HG02588 (cell line): ENCODE measurements around the gene CEBPZOS.
"Not testable (repeated sequence)": the region's sequence is repeated elsewhere in the genome, so short reads cannot be mapped to it uniquely, and the experiment has no call there.

Experiments
- ATAC-seq: cut with Tn5 transposase; IDR thresholded peaks from one replicate; pipeline ENCODE4 v1.9.1; 2021; ENCODE audit warnings: mild to moderate bottlenecking, moderate library complexity; ENCODE audit not compliant: unreplicated experiment

CEBPZOS gene

GRCh38 chr2:37190290-37190689 is 6.0 kb upstream of the CEBPZOS start:
- ATAC-seq: no peak

GRCh38 chr2:37191253-37191652 is 5.0 kb upstream of the CEBPZOS start:
- no peak for ATAC-seq

GRCh38 chr2:37191747-37192146 is 4.5 kb upstream of the CEBPZOS start:
- no peak for ATAC-seq

- no peak for ATAC-seq
Observed at GRCh38 chr2:37192551-37192950, 3.7 kb upstream of the CEBPZOS start.

- ATAC-seq: not testable (repeated sequence)
Observed at GRCh38 chr2:37195862-37196319, 405 bp upstream of the CEBPZOS start.

- no peak for ATAC-seq
Observed at GRCh38 chr2:37198681-37199065, 2.4 kb downstream of the CEBPZOS start.

GRCh38 chr2:37201208-37201607 is 4.9 kb downstream of the CEBPZOS start:
- no peak for ATAC-seq

GRCh38 chr2:37201766-37202165 is 5.5 kb downstream of the CEBPZOS start:
- no peak for ATAC-seq

GRCh38 chr2:37203708-37204107 is 7.4 kb downstream of the CEBPZOS start:
- no peak for ATAC-seq

- ATAC-seq: not testable (repeated sequence)
Observed at GRCh38 chr2:37205071-37205661, 8.9 kb downstream of the CEBPZOS start.

- ATAC-seq: no peak
Observed at GRCh38 chr2:37205689-37206341, 9.5 kb downstream of the CEBPZOS start.

- not testable (repeated sequence) for ATAC-seq
Observed at GRCh38 chr2:37206760-37207159, 10.5 kb downstream of the CEBPZOS start.

- no peak for ATAC-seq
Observed at GRCh38 chr2:37211212-37211611, 14.9 kb downstream of the CEBPZOS start.

GRCh38 chr2:37211939-37212338 is 15.6 kb downstream of the CEBPZOS start:
- ATAC-seq: no peak

- no peak for ATAC-seq
Observed at GRCh38 chr2:37215250-37215649, 19.0 kb downstream of the CEBPZOS start.

- ATAC-seq: no peak
Observed at GRCh38 chr2:37219046-37219445, 22.8 kb downstream of the CEBPZOS start.

- ATAC-seq: no peak
Observed at GRCh38 chr2:37223131-37223530, 26.8 kb downstream of the CEBPZOS start.

- no peak for ATAC-seq
Observed at GRCh38 chr2:37224063-37224462, 27.8 kb downstream of the CEBPZOS start.

GRCh38 chr2:37225129-37225528 is 28.8 kb downstream of the CEBPZOS start:
- not testable (repeated sequence) for ATAC-seq

GRCh38 chr2:37226863-37227262 is 30.6 kb downstream of the CEBPZOS start:
- no peak for ATAC-seq

- ATAC-seq: no peak
Observed at GRCh38 chr2:37228788-37229187, 32.5 kb downstream of the CEBPZOS start.

- ATAC-seq: no peak
Observed at GRCh38 chr2:37230581-37230980, 34.3 kb downstream of the CEBPZOS start.
